Measurements from ENCODE around the gene PRXL2A. TPM values are rescaled to one million over a fixed set of nuclear protein-coding genes. Genes with fewer than 3 reads are reported as not detected.

Gene PRXL2A
- total and polyA plus RNA-seq, 10 of the 15 experiments (the other 5 are each of a cell fraction or from before 2014, with no cell fraction given) = 2.8 to 15.6 (median 11.1) TPM

- TF ChIP-seq PML (IDR thresholded peaks at IDR 0.05; ENCODE audit: low read length) (no peak), HDGF (IDR thresholded peaks at IDR 0.05) (no peak; the same call in 1 of the 2 replicates), BCL11A (IDR thresholded peaks at IDR 0.05; ENCODE audit: low read depth, low read length) (0 out of 2 replicates have a peak, but pooled peaks have one; percentile 67), JUNB (IDR thresholded peaks at IDR 0.05) (peak; percentile 86), ETV6 (conservative IDR thresholded peaks at IDR 0.05 in 1 of 2, IDR thresholded peaks at IDR 0.05 in 1 of 2; ENCODE audit: borderline replicate concordance in 1 of 2, low read depth in 1 of 2) (peak in 1 of 2 experiments; percentile 69; a peak in 1 of 4 replicates), MTA3 (IDR thresholded peaks at IDR 0.05; ENCODE audit: borderline replicate concordance, low read length) (no peak), SPI1 (IDR thresholded peaks at IDR 0.05; ENCODE audit: borderline replicate concordance, insufficient read depth, low read depth, low read length) (peak; percentile 50; the same call in 1 of the 2 replicates), MTA2 (IDR thresholded peaks at IDR 0.05; ENCODE audit: low read depth) (peak; percentile 81), IKZF2 (IDR thresholded peaks at IDR 0.05) (peak; percentile 94), RAD51 (IDR thresholded peaks at IDR 0.05) (peak; percentile 91), KLF5 (IDR thresholded peaks at IDR 0.05; ENCODE audit: partially characterized antibody) (peak; percentile 13), MYB (IDR thresholded peaks at IDR 0.05; ENCODE audit: borderline replicate concordance, low read depth, low read length) (0 out of 2 replicates have a peak, but pooled peaks have one; percentile 24), ZNF217 (IDR thresholded peaks at IDR 0.05) (no peak), TAF1 (IDR thresholded peaks at IDR 0.05; ENCODE audit: borderline replicate concordance, low read depth, low read length) (no peak), JUND (IDR thresholded peaks at IDR 0.05; ENCODE audit: low read depth, low read length) (peak; percentile 74; the same call in 1 of the 2 replicates), KAT2A (conservative IDR thresholded peaks at IDR 0.05; ENCODE audit: control insufficient read depth, low read depth, low read length) (no peak), RELB (IDR thresholded peaks at IDR 0.05; ENCODE audit: low read depth) (peak; percentile 95)
- TF ChIP-seq, protein P1, sequence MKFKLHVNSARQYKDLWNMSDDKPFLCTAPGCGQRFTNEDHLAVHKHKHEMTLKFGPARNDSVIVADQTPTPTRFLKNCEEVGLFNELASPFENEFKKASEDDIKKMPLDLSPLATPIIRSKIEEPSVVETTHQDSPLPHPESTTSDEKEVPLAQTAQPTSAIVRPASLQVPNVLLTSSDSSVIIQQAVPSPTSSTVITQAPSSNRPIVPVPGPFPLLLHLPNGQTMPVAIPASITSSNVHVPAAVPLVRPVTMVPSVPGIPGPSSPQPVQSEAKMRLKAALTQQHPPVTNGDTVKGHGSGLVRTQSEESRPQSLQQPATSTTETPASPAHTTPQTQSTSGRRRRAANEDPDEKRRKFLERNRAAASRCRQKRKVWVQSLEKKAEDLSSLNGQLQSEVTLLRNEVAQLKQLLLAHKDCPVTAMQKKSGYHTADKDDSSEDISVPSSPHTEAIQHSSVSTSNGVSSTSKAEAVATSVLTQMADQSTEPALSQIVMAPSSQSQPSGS (IDR thresholded peaks at IDR 0.05; ENCODE audit: low read length) = peak; percentile 63
- TF ChIP-seq, protein P2, sequence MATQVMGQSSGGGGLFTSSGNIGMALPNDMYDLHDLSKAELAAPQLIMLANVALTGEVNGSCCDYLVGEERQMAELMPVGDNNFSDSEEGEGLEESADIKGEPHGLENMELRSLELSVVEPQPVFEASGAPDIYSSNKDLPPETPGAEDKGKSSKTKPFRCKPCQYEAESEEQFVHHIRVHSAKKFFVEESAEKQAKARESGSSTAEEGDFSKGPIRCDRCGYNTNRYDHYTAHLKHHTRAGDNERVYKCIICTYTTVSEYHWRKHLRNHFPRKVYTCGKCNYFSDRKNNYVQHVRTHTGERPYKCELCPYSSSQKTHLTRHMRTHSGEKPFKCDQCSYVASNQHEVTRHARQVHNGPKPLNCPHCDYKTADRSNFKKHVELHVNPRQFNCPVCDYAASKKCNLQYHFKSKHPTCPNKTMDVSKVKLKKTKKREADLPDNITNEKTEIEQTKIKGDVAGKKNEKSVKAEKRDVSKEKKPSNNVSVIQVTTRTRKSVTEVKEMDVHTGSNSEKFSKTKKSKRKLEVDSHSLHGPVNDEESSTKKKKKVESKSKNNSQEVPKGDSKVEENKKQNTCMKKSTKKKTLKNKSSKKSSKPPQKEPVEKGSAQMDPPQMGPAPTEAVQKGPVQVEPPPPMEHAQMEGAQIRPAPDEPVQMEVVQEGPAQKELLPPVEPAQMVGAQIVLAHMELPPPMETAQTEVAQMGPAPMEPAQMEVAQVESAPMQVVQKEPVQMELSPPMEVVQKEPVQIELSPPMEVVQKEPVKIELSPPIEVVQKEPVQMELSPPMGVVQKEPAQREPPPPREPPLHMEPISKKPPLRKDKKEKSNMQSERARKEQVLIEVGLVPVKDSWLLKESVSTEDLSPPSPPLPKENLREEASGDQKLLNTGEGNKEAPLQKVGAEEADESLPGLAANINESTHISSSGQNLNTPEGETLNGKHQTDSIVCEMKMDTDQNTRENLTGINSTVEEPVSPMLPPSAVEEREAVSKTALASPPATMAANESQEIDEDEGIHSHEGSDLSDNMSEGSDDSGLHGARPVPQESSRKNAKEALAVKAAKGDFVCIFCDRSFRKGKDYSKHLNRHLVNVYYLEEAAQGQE (IDR thresholded peaks at IDR 0.05; ENCODE audit: low read depth, low read length) = no peak
- TF ChIP-seq, protein P3, sequence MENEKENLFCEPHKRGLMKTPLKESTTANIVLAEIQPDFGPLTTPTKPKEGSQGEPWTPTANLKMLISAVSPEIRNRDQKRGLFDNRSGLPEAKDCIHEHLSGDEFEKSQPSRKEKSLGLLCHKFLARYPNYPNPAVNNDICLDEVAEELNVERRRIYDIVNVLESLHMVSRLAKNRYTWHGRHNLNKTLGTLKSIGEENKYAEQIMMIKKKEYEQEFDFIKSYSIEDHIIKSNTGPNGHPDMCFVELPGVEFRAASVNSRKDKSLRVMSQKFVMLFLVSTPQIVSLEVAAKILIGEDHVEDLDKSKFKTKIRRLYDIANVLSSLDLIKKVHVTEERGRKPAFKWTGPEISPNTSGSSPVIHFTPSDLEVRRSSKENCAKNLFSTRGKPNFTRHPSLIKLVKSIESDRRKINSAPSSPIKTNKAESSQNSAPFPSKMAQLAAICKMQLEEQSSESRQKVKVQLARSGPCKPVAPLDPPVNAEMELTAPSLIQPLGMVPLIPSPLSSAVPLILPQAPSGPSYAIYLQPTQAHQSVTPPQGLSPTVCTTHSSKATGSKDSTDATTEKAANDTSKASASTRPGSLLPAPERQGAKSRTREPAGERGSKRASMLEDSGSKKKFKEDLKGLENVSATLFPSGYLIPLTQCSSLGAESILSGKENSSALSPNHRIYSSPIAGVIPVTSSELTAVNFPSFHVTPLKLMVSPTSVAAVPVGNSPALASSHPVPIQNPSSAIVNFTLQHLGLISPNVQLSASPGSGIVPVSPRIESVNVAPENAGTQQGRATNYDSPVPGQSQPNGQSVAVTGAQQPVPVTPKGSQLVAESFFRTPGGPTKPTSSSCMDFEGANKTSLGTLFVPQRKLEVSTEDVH (IDR thresholded peaks at IDR 0.05; ENCODE audit: low read depth, partially characterized antibody) = no peak
Measured at GRCh38 chr10:80472234-80473095, 64.1 kb downstream of the PRXL2A start (continued).

All from GM12878 (cell line).